Testis (tissue), 3 donors: ENCODE data around the gene CBX7. TPM values are rescaled to one million over a fixed set of nuclear protein-coding genes. Genes with fewer than 3 reads are reported as not detected.

ENCODE experiments used
- DNase-seq: peaks from one replicate; pipeline ENCODE4 v3.0.0-alpha.2; 2019
- H3K27ac ChIP-seq, 2 donors: fragments of 200-600 bp; sonication (generic); one replicate each; pipeline ENCODE4 v1.5.1; 2019
- H3K27me3 ChIP-seq: fragments of 200-600 bp; sonication (generic); one replicate; pipeline ENCODE4 v1.5.1; 2019
- H3K36me3 ChIP-seq: fragments of 200-600 bp; sonication (generic); one replicate; pipeline ENCODE4 v1.5.1; 2017; ENCODE audit warnings: low read depth; ENCODE audit errors: missing control alignments
- H3K4me1 ChIP-seq: fragments of 200-600 bp; sonication (generic); one replicate; pipeline ENCODE4 v1.5.1; 2019
- H3K4me3 ChIP-seq, 2 donors: fragments of 200-600 bp; sonication (generic); one replicate each; pipeline ENCODE4 v1.5.1; 2017 to 2019
- H3K9me3 ChIP-seq: fragments of 200-600 bp; sonication (generic); one replicate; pipeline ENCODE4 v1.5.1; 2017
- POLR2A ChIP-seq: fragments of 450-650 bp; IDR thresholded peaks from one replicate; pipeline ENCODE4 v1.6.1; 2017; ENCODE audit warnings: antibody characterized with exemption, mild to moderate bottlenecking, moderate library complexity
- WGBS, 2 donors: methylation state at CpG; one replicate each; pipeline ENCODE4 v1.1.5; 2018; 5-methylcytosine and 5-hydroxymethylcytosine counted together
- intact Hi-C: fragments of 100-400 bp; cut with DNase I; formaldehyde crosslinking; loops from one replicate; pipeline ENCODE4 v1.15.1; 2023; ENCODE audit warnings: low total_unique reads
- polyA plus RNA-seq: library from polyadenylated mRNA; stranded (reverse); fragments of 350-450 nt; fragmentation: Illumina TruSeq; extraction: RNeasy Lipid Tissue Mini Kit (QIAGEN cat#74804); gene quantifications from one replicate; pipeline ENCODE4 v1.2.3, GENCODE V29; 2014; ENCODE audit warnings: low read depth, low replicate concordance; ENCODE audit not compliant: insufficient read depth
- total RNA-seq, 2 donors: library from RNA; depleted of rRNA; stranded (reverse); fragments of >200 nt; gene quantifications; one replicate each; pipeline ENCODE4 v1.2.3, GENCODE V29; 2016
- TF ChIP-seq, protein P1 (sequence below), 3 experiments: fragments of 450-650 bp in 2 of 3; fragments of 200-600 bp in 1 of 3; sonication (generic) in 1 of 3; IDR thresholded peaks; one replicate each; pipeline ENCODE4 v1.5.1; 2016 to 2019; ENCODE audit warnings: antibody characterized with exemption in 3 of 3, mild to moderate bottlenecking in 2 of 3, moderate library complexity in 1 of 3

The CBX7 gene
- total and polyA plus RNA-seq, 3 donors from 2014 or later, result 25.7 to 62.8 (median 51.3) TPM

DNA sequence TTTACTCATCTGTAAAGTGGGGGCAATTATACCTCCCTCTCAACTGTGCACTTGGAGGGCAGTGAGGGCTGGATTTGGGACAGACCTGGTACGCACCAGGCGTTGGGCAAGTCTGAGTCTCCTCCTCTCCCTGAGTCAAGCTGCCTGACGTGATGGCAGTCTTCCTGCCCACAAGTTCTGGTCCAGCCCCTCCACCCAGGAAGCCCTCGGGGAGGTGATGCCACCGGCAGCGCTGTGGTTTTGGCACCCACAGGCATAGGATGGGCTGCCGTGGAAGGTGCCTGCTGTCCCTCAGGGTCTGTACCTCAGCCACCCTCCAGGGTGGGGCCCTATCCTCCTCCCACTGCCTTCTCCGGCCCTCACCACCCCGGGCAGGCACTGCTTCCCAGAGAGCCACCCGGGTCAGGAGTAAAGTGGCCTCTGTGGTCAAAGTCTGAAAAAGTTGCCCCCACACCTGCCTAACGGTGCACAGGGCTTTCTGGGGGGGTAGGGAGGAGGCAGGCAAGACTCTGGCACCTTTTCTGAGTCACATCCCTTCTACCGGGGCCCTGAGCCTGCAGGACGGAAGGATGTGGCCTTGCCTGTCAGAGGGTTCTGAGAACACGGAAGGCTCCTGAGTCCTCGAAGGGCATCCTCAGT is 61.9 kb downstream of the CBX7 start:
- H3K9me3 ChIP-seq, result no peaks in the 10 kb centered on the region
- no peaks in the 10 kb centered on the region for H3K27me3 ChIP-seq
- intact Hi-C loops, result no loop called here
- TF ChIP-seq, protein P1, sequence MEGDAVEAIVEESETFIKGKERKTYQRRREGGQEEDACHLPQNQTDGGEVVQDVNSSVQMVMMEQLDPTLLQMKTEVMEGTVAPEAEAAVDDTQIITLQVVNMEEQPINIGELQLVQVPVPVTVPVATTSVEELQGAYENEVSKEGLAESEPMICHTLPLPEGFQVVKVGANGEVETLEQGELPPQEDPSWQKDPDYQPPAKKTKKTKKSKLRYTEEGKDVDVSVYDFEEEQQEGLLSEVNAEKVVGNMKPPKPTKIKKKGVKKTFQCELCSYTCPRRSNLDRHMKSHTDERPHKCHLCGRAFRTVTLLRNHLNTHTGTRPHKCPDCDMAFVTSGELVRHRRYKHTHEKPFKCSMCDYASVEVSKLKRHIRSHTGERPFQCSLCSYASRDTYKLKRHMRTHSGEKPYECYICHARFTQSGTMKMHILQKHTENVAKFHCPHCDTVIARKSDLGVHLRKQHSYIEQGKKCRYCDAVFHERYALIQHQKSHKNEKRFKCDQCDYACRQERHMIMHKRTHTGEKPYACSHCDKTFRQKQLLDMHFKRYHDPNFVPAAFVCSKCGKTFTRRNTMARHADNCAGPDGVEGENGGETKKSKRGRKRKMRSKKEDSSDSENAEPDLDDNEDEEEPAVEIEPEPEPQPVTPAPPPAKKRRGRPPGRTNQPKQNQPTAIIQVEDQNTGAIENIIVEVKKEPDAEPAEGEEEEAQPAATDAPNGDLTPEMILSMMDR (IDR thresholded peaks at IDR 0.05), result no peak
- no peak for TF ChIP-seq POLR2A
- H3K4me1 ChIP-seq, result peaks cover 7% of the 10 kb centered on the region
- no peak for DNase-seq
- WGBS, 2 donors, result 77 to 90% methylated on average over 13 to 15 of the region's 15 CpGs
- no peak overlapping the region for H3K27ac ChIP-seq
- no peak overlapping the region for H3K4me3 ChIP-seq
- no peaks in the 10 kb centered on the region for H3K36me3 ChIP-seq

DNA sequence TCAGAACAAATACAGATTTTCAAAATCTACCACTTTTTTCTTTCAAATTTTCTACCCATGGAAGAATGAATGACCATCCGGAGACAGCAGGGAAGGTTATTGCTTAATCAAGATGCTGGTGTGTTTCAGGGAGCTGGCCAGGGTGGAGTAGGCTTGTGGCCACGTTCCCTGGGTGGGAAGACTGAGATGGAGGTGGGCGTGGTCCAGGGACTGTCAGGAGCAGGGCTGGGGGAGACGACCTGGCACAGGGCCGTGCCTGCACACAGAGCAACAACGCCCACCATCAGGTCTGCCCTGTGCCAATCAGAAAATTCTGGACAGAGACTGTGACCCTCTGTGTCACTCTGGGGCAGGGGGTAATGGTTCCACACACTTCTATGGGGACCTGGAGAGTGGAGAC is 62.6 kb downstream of the CBX7 start:
- no peaks in the 10 kb centered on the region for H3K27me3 ChIP-seq
- intact Hi-C loops, result no loop called here
- H3K27ac ChIP-seq, result no peak overlapping the region
- TF ChIP-seq, protein P1 (IDR thresholded peaks at IDR 0.05), result no peak
- no peak for TF ChIP-seq POLR2A
- peaks cover 7% of the 10 kb centered on the region for H3K4me1 ChIP-seq
- no peak overlapping the region for H3K4me3 ChIP-seq
- WGBS, 2 donors, result 74 to 86% methylated on average over 6 of the region's 6 CpGs
- H3K36me3 ChIP-seq, result no peaks in the 10 kb centered on the region
- no peak for DNase-seq
- H3K9me3 ChIP-seq, result no peaks in the 10 kb centered on the region

DNA sequence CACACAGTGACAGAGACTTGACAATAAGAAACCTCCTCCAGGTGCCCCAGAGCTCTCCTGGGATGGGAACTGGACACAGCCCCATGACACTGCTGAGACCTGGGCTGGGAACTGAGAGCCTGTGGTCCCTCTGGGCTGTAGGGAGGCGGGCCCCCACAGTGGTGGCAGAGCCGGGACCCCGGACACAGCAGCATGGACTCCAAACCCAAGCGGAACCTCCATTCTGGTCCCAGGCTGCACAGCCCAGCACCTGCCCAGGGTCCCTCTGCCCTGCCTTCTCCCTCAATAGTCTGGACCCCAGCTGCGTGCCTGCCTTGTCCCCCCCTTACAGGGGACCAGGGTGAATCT is 63.8 kb downstream of the CBX7 start:
- TF ChIP-seq POLR2A, result no peak
- TF ChIP-seq, protein P1 (IDR thresholded peaks at IDR 0.05), result no peak
- Histone ChIP-seq H3K4me3 (no peak overlapping the region), H3K9me3 (no peaks in the 10 kb centered on the region), H3K36me3 (no peaks in the 10 kb centered on the region), H3K4me1 (peaks cover 7% of the 10 kb centered on the region), H3K27ac (no peak overlapping the region), H3K27me3 (no peaks in the 10 kb centered on the region)
- intact Hi-C loops, result no loop called here
- no peak for DNase-seq
- WGBS, 2 donors, result 80% methylated on average over 1 to 5 of the region's 5 CpGs

DNA sequence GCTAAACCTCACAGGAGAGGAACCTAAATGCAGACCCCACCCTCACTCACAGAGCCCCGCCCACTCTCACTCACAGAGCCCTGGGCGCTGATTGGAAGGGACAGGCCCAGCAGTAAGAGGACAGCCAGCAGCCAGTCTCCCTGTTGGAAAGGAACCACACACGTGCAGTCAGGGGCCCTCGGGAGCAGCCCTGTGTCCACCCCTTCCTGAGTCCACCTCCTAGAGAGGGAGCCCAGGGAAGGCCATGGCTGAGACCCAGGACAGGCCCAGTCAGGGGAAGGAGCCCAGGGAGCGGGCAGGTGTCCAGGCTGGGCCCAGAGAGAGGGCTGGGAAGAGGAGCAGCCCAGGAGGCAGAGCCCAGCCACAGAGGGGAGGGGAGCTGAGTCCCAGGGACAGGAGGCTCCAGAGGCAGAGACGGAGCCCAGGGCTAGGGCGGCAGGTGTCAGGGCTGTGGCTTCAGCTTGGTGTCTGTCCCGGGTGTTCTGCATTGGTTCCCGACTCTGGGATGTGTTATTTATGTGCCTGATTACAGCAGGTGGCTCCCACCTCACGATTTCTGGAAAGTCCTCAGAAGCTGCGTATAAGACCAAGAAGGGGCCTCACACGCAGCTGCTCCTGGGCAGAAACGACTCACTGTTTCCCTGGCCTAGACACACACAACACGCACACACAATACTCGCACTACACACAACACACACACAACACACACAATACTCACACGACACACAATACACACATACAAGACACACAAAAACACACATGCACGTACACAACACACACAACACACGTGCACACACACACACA is 64.4 kb downstream of the CBX7 start:
- no peak overlapping the region for H3K4me3 ChIP-seq
- H3K27me3 ChIP-seq, result no peaks in the 10 kb centered on the region
- no peaks in the 10 kb centered on the region for H3K9me3 ChIP-seq
- TF ChIP-seq POLR2A, result no peak
- TF ChIP-seq, protein P1 (IDR thresholded peaks at IDR 0.05), result no peak
- no peaks in the 10 kb centered on the region for H3K36me3 ChIP-seq
- peaks cover 7% of the 10 kb centered on the region for H3K4me1 ChIP-seq
- 57 to 81% methylated on average over 6 to 18 of the region's 18 CpGs for WGBS, 2 donors
- intact Hi-C loops, result no loop called here
- H3K27ac ChIP-seq, result no peak overlapping the region
- DNase-seq, result peak; percentile 58
